ENCODE results near the gene POU3F2. TPM values are rescaled to one million over a fixed set of nuclear protein-coding genes. Genes with fewer than 3 reads are reported as not detected.

POU3F2 gene
- total RNA-seq, 1 experiment from 2014 or later: 25.5 TPM

DNA sequence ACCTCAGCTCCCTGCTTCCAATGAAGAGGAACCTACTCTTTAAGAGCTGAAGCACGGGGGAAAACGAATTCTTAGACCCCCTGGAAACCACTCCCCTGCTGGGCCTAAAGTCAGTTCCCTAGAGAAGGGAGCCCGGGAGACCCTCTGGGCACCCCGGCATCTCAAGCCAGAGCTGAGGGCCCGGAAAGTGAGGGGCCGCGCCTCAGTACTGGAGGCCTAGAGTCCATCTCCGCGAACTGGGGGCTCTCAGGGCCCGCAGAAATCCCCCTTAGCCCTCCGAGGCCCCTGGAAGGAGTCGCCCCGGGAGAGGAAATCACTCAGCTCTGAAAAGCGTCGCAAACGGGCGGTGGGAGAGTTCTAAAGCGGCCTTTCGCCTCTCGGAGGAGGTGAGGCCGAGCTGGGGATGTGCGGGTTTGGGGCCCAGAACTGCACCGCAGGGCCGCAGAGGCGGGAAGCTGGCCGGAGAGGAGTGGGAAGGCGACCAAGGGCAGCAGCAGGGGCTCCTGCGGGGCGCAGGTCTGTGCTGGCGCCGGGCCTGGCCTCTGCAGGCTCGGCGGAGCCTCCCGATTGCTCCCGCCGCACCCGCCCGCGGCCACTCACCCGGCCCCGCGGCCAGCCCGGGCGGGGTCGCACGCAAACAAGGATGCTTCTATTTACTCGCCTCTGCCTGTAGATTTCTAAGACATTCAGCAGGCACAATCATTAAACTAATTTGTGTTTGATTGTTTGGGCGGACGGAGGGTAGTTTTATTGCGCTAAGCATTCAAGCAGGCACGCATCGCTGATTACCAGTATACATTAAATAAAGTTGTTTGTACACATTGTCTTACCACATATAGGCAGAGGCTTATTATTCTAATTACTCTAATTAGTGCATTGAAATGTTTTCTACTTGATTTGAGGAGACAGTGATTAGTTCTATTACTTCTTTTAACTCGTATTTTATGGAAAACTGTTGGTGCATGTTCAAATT is 9.2 kb downstream of the POU3F2 start:
- DNase-seq (ENCODE audit: low spot score): no peak
- no TSS peak for BruUV-seq (replicated peaks)
- H3K9me3 ChIP-seq (ENCODE audit: low read depth, low read length, poor library complexity, severe bottlenecking): no peaks in the 10 kb centered on the region
- ChIA-PET CTCF (no interaction called here), POLR2A (ENCODE audit: low non-redundant PET) (no interaction called here)
- intact Hi-C loops (cut with micrococcal nuclease; ENCODE audit: unreplicated experiment): loop anchor here (2.0 to 10.0 kb wide), 4 partner anchors 569 to 1773 kb away; no protein-coding TSS in a partner anchor
- H3K4me1 ChIP-seq (ENCODE audit: insufficient read depth, low read length, poor library complexity, severe bottlenecking): peaks cover 37% of the 10 kb centered on the region
- H3K36me3 ChIP-seq (ENCODE audit: insufficient read depth, low read length, poor library complexity, severe bottlenecking): peaks cover 6% of the 10 kb centered on the region
- H3K27me3 ChIP-seq (replicated peaks; ENCODE audit: insufficient read depth, low read depth, low read length, poor library complexity): no peaks in the 10 kb centered on the region
- peak overlapping the region; percentile 60 for H3K4me3 ChIP-seq (ENCODE audit: low read depth, low read length, poor library complexity, severe bottlenecking)
- peak overlapping the region; percentile 62 for H3K27ac ChIP-seq (ENCODE audit: low read depth, low read length, poor library complexity, severe bottlenecking)
- TF ChIP-seq EZH2 (IDR thresholded peaks at IDR 0.05; ENCODE audit: borderline replicate concordance, low read depth, low read length, poor library complexity, severe bottlenecking) (no peak), CTCF (conservative IDR thresholded peaks at IDR 0.05; ENCODE audit: low read depth, low read length) (no peak)

DNA sequence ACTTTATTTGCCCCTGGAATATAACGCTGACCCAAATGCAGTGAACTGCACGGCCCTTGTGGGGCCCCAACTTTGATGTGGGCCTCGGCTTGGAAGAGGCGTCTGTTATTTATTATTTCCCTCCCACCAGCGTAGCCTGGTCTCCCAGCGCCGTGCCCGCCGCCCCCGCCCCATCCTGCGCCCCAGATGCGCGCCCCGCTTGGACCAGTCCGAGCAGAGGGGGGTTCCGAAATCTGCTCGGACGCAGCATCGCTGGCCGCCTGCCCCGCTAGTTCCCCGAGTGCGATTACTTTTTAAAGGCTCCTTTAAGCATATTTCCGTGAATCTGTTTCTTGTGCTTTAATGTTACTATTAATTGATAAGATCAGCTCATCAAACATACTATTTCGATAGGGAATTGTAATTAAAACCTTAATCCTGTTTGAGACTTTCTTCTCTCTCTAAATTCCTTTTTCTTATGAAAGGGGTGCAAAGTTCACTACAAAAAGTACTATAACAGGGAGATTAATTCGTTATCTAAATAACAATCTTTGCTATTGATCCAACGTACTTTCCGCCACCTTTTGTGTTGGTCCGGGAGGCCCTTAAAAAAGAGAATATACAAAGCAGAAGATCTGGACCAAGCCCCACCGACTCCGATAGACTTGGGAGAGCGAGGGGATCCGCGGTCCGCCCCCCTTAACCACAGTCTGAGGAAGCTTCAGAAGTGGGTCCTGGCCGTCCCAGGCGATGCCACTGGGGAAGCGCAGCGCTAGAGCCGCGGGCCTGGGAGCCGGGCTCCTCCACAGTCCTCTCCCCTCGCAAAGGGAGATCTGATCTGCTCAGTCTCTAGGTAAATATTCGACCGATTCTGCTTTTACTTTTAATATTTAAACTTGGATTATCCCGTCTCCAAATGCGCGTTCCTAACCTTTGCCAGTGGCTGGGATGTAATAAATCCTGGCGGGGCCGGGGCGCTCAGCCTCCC is 10.2 kb downstream of the POU3F2 start:
- H3K4me1 ChIP-seq (ENCODE audit: insufficient read depth, low read length, poor library complexity, severe bottlenecking): peaks cover 30% of the 10 kb centered on the region
- H3K27ac ChIP-seq (ENCODE audit: low read depth, low read length, poor library complexity, severe bottlenecking): peak overlapping the region; percentile 45
- H3K4me3 ChIP-seq (ENCODE audit: low read depth, low read length, poor library complexity, severe bottlenecking): peak overlapping the region; percentile 60
- no peak for TF ChIP-seq CTCF (conservative IDR thresholded peaks at IDR 0.05; ENCODE audit: low read depth, low read length)
- POLR2A ChIA-PET (ENCODE audit: low non-redundant PET): no interaction called here
- intact Hi-C loops (cut with micrococcal nuclease; ENCODE audit: unreplicated experiment): loop anchor here (1.0 to 10.0 kb wide), 8 partner anchors 273 to 1774 kb away; no protein-coding TSS in a partner anchor
- BruUV-seq (replicated peaks): no TSS peak
- H3K9me3 ChIP-seq (ENCODE audit: low read depth, low read length, poor library complexity, severe bottlenecking): no peaks in the 10 kb centered on the region
- CTCF ChIA-PET: interaction anchor here (0.6 kb wide), 1 partner anchor 659 kb away, joined by 3 read pairs; no protein-coding TSS in a partner anchor
- DNase-seq (ENCODE audit: low spot score): peak; percentile 58
- no peaks in the 10 kb centered on the region for H3K27me3 ChIP-seq (replicated peaks; ENCODE audit: insufficient read depth, low read depth, low read length, poor library complexity)
- peaks cover 1% of the 10 kb centered on the region for H3K36me3 ChIP-seq (ENCODE audit: insufficient read depth, low read length, poor library complexity, severe bottlenecking)

Measured in A673 (cell line).